Right atrium auricular region (tissue), 2 donors: ENCODE measurements around the gene ZNF784. TPM values are rescaled to one million over a fixed set of nuclear protein-coding genes. Genes with fewer than 3 reads are reported as not detected.

Experiments used
- DNase-seq: peaks from one replicate; pipeline ENCODE4 v3.0.0-alpha.2; 2019; ENCODE audit warnings: low spot score
- H3K27ac ChIP-seq, 2 donors: fragments of 200-600 bp; sonication (generic); 1 replicate in 1 of 2; 2 replicates in 1 of 2; pipeline ENCODE4 v1.5.1; 2016 to 2019
- H3K27me3 ChIP-seq, 2 donors: fragments of 200-600 bp; sonication (generic); one replicate each; pipeline versions ENCODE4 v1.5.1 to v1.6.0; 2017 to 2019
- H3K36me3 ChIP-seq: fragments of 200-600 bp; sonication (generic); one replicate; pipeline ENCODE4 v1.5.1; 2016
- H3K4me1 ChIP-seq, 2 donors: fragments of 200-600 bp; sonication (generic); one replicate each; pipeline versions ENCODE4 v1.5.1 to v1.6.0; 2017 to 2019
- H3K4me3 ChIP-seq, 2 donors: fragments of 200-600 bp; sonication (generic); 1 replicate in 1 of 2; 2 replicates in 1 of 2; pipeline ENCODE4 v1.5.1; 2017 to 2019; ENCODE audit warnings: mild to moderate bottlenecking in 1 of 2, moderate library complexity in 1 of 2
- H3K9me3 ChIP-seq, 2 donors: fragments of 200-600 bp; sonication (generic); one replicate each; pipeline ENCODE4 v1.5.1; 2019
- CTCF ChIP-seq, 2 donors: fragments of 200-600 bp; sonication (generic); IDR thresholded peaks; one replicate each; pipeline ENCODE4 v1.5.1; 2019; ENCODE audit warnings: antibody characterized with exemption in 2 of 2
- total RNA-seq, 2 donors: library from RNA; depleted of rRNA; stranded (reverse); fragments of >200 nt; gene quantifications; one replicate each; pipeline ENCODE4 v1.1.0, GENCODE V29; 2016

ZNF784 gene
- total RNA-seq, 2 donors from 2014 or later: 7.8 to 10.6 TPM

GRCh38 chr19:55643887-55644176 is 19.5 kb upstream of the ZNF784 start:
- Histone ChIP-seq H3K27me3 (no peaks in the 10 kb centered on the region), H3K9me3 (no peaks in the 10 kb centered on the region), H3K4me3 (peak overlapping the region; percentile 85 to 97), H3K4me1 (peaks cover 0 to 70% of the 10 kb centered on the region in 2 donors), H3K36me3 (peaks cover 11% of the 10 kb centered on the region), H3K27ac (peak overlapping the region; percentile 94 to 97)
- no peak for DNase-seq
- no peak for TF ChIP-seq CTCF (IDR thresholded peaks at IDR 0.05)

- TF ChIP-seq CTCF (IDR thresholded peaks at IDR 0.05): no peak
- H3K27ac ChIP-seq: peak within 1 kb of the TSS; percentile 94 to 97
- no peaks in the 10 kb centered on the region for H3K9me3 ChIP-seq
- peak; percentile 84 for DNase-seq
- peaks cover 11% of the 10 kb centered on the region for H3K36me3 ChIP-seq
- H3K4me3 ChIP-seq: peak within 1 kb of the TSS; percentile 85 to 97
- no peaks in the 10 kb centered on the region for H3K27me3 ChIP-seq
- H3K4me1 ChIP-seq: peaks cover 0 to 65% of the 10 kb centered on the region in 2 donors
These were observed 18.9 kb upstream of the ZNF784 start, which contains the start of gene ZNF581 for GRCh38 chr19:55643003-55643886. TSS of gene ZNF581 (plus strand) at chr19:55643649. CDS start at chr19:55644572, 923 bp downstream.

- peak overlapping the region; percentile 85 to 97 for H3K4me3 ChIP-seq
- H3K27ac ChIP-seq: peak overlapping the region; percentile 94 to 97
- TF ChIP-seq CTCF (IDR thresholded peaks at IDR 0.05): no peak
- H3K9me3 ChIP-seq: no peaks in the 10 kb centered on the region
- H3K4me1 ChIP-seq: peaks cover 0 to 67% of the 10 kb centered on the region in 2 donors
- peaks cover 11% of the 10 kb centered on the region for H3K36me3 ChIP-seq
- H3K27me3 ChIP-seq: no peaks in the 10 kb centered on the region
- no peak for DNase-seq
These were observed 18.0 kb upstream of the ZNF784 start for GRCh38 chr19:55642153-55643002.

GRCh38 chr19:55641426-55642152 is 17.2 kb upstream of the ZNF784 start:
- TF ChIP-seq CTCF (IDR thresholded peaks at IDR 0.05): no peak
- H3K36me3 ChIP-seq: peaks cover 11% of the 10 kb centered on the region
- no peak for DNase-seq
- H3K9me3 ChIP-seq: no peaks in the 10 kb centered on the region
- H3K27ac ChIP-seq: peak overlapping the region; percentile 94 to 97
- H3K27me3 ChIP-seq: no peaks in the 10 kb centered on the region
- H3K4me1 ChIP-seq: peaks cover 0 to 69% of the 10 kb centered on the region in 2 donors
- H3K4me3 ChIP-seq: peak overlapping the region; percentile 85 to 97

DNA sequence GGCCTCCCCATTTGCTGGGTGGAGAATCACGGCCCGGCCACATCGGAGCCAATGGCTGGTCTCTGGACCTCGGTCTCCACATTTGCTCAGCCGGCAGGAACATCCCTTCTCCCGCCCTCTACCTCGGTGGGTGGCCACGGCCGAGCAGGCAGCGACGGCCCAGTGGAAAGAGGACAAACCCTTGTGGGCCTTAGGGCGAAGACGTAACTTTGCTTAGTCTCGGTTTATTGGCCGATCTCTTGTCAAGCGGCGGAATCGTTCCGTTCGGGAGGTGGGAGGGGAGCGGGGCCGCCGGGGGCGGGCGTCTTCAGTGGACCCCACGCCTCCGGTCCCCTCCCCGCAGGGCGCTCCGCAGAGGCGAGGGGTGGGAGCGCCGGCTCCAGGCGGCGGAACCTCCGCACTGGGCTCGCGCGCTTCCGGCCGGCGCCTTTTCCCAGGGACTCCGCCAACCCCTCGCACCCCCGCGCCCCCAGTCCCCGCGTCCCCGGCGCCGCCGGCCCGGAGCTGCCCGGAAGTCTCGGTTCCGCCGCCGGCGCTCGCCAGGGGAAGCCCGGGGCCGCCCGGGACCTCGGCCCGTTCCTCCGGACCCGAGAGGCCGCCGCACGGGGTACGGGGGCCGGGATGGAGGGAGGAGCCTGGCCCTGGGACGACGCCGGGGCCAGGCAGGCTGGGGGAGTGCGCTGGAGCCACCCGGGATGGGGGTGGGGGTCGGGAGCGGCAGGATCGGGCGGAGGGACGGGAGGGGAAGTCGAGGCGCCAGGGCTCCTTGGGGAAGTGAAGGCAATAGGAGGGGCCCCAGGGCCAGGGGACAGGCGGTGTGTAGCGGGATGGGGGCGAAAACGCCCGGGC is 16.4 kb upstream of the ZNF784 start, which contains the start of gene ZNF580:
Gene ZNF580, plus strand, starts transcription at position 426 of the 849 bp plus-strand sequence. CDS start 1,507 bp downstream, outside the sequence.
- no peak for DNase-seq

More for the DNA sequence above, 16.4 kb upstream of the ZNF784 start, which contains the start of gene ZNF580:
- Histone ChIP-seq H3K27ac (peak within 1 kb of the TSS; percentile 94 to 97), H3K27me3 (no peaks in the 10 kb centered on the region), H3K9me3 (no peaks in the 10 kb centered on the region), H3K36me3 (peaks cover 11% of the 10 kb centered on the region), H3K4me3 (peak within 1 kb of the TSS; percentile 85 to 97), H3K4me1 (peaks cover 0 to 77% of the 10 kb centered on the region in 2 donors)
- TF ChIP-seq CTCF (IDR thresholded peaks at IDR 0.05): no peak
